Measurements from ENCODE around the gene RAI1. TPM values are rescaled to one million over a fixed set of nuclear protein-coding genes. Genes with fewer than 3 reads are reported as not detected.
A peak's percentile ranks its signal among the peaks of the same experiment; 100 is the strongest.

Gene RAI1
- total and polyA plus RNA-seq, 2 of the 13 experiments (the other 11 are each of a cell fraction or from before 2014, with no cell fraction given), result 3.4 to 5.2 TPM

- TF ChIP-seq ZBED4 (CRISPR knock-in tag; IDR thresholded peaks at IDR 0.05; ENCODE audit: borderline replicate concordance) (no peak), NRL (CRISPR knock-in tag; IDR thresholded peaks at IDR 0.05; ENCODE audit: borderline replicate concordance) (peak; percentile 72; the same call in 1 of the 2 replicates), ZNF343 (CRISPR knock-in tag; IDR thresholded peaks at IDR 0.05) (no peak), GATAD2A (CRISPR knock-in tag; IDR thresholded peaks at IDR 0.05) (0 out of 2 replicates have a peak, but pooled peaks have one; percentile 22), SNAPC4 (CRISPR knock-in tag; IDR thresholded peaks at IDR 0.05) (no peak), ZNF710 (CRISPR knock-in tag; IDR thresholded peaks at IDR 0.05; ENCODE audit: borderline replicate concordance) (no peak), SMAD1 (CRISPR knock-in tag; IDR thresholded peaks at IDR 0.05; ENCODE audit: borderline replicate concordance, low read depth) (peak; percentile 22; the same call in 1 of the 2 replicates), PREB (CRISPR knock-in tag; IDR thresholded peaks at IDR 0.05) (no peak), RARG (CRISPR knock-in tag; IDR thresholded peaks at IDR 0.05; ENCODE audit: low read depth) (no peak), MTA1 (CRISPR knock-in tag; IDR thresholded peaks at IDR 0.05; ENCODE audit: borderline replicate concordance) (0 out of 2 replicates have a peak, but pooled peaks have one; percentile 34), DZIP1 (CRISPR knock-in tag; IDR thresholded peaks at IDR 0.05) (no peak), XRCC5 (optimal IDR thresholded peaks at IDR 0.05; ENCODE audit: low read length) (peak; percentile 22)
These were observed 25.1 kb downstream of the RAI1 start (continued) for GRCh38 chr17:17706140-17707060.

Measured in HepG2 (cell line).